Keratinocyte (primary cell): ENCODE results near the gene RASIP1.

Experiments used
- CTCF ChIP-seq, 3 experiments: IDR thresholded peaks in 1 of 3; conservative IDR thresholded peaks in 1 of 3; optimal IDR thresholded peaks in 1 of 3; 2 replicates in 2 of 3; 3 replicates in 1 of 3; pipeline versions ENCODE3 to v1.5.1; 2011; ENCODE audit warnings: low read length in 3 of 3, mild to moderate bottlenecking in 3 of 3, moderate library complexity in 2 of 3, control low read depth in 1 of 3, inconsistent platforms in 1 of 3; ENCODE audit not compliant: insufficient read depth in 2 of 3; ENCODE audit errors: extremely low read depth in 1 of 3
- EZH2 ChIP-seq: IDR thresholded peaks from one replicate; pipeline ENCODE4 v1.6.1; 2012; ENCODE audit warnings: inconsistent platforms, mild to moderate bottlenecking, low read length, moderate library complexity

DNA sequence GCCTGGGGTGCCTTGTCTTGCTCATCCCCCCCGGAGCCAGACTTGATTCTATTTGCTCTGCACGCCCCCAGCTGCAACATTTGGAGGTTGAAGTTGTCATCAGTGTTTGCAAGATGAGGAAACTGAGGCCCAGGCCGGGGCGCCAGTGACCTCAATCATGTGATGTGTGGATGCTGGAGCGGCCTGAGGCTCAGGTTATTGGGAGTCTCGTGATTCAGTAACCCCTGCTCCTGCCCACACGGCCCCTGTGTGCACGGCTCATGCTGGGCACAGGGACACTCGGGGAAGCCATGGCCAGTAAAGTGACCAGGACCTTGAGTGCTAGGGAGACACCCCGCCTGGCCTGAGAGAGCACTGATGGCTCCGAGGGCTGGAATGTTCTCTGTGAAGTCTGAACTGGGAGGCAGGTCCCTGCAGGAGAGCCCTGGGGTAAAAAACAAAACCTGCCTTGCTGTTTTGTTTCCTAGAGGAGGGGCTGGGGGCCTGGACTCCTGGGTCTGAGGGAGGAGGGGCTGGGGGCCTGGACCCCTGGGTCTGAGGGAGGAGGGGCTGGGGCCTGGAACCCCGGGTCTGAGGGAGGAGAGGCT lies 16.8 kb upstream of the RASIP1 start:
- TF ChIP-seq EZH2 = no peak
- no peak for TF ChIP-seq CTCF (optimal IDR thresholded peaks at IDR 0.05 in 1 of 3, IDR thresholded peaks at IDR 0.05 in 1 of 3, conservative IDR thresholded peaks at IDR 0.05 in 1 of 3; ENCODE audit: extremely low read depth in 1 of 3, insufficient read depth in 2 of 3, low read length in 3 of 3)
